GM12864 (cell line): Measurements from ENCODE around the gene IL9.

ENCODE experiments used
- DNase-seq: peaks from one replicate; pipeline ENCODE4 v3.0.0-alpha.2; 2011; ENCODE audit warnings: low read depth
- H3K4me3 ChIP-seq: 2 replicates; pipeline ENCODE4 v1.5.1; 2011; ENCODE audit warnings: mild to moderate bottlenecking, low read depth, low read length, control low read depth
- TF ChIP-seq, protein P1 (sequence below): IDR thresholded peaks from 2 replicates; pipeline ENCODE4 v1.5.1; 2011; ENCODE audit warnings: low read depth, mild to moderate bottlenecking, moderate library complexity, low read length, control low read depth, inconsistent platforms; ENCODE audit errors: missing control alignments

Gene IL9

GRCh38 chr5:135886136-135886535 lies 9.5 kb downstream of the IL9 start:
- H3K4me3 ChIP-seq = no peak overlapping the region
- TF ChIP-seq, protein P1, sequence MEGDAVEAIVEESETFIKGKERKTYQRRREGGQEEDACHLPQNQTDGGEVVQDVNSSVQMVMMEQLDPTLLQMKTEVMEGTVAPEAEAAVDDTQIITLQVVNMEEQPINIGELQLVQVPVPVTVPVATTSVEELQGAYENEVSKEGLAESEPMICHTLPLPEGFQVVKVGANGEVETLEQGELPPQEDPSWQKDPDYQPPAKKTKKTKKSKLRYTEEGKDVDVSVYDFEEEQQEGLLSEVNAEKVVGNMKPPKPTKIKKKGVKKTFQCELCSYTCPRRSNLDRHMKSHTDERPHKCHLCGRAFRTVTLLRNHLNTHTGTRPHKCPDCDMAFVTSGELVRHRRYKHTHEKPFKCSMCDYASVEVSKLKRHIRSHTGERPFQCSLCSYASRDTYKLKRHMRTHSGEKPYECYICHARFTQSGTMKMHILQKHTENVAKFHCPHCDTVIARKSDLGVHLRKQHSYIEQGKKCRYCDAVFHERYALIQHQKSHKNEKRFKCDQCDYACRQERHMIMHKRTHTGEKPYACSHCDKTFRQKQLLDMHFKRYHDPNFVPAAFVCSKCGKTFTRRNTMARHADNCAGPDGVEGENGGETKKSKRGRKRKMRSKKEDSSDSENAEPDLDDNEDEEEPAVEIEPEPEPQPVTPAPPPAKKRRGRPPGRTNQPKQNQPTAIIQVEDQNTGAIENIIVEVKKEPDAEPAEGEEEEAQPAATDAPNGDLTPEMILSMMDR = no peak
- DNase-seq = no peak

DNA sequence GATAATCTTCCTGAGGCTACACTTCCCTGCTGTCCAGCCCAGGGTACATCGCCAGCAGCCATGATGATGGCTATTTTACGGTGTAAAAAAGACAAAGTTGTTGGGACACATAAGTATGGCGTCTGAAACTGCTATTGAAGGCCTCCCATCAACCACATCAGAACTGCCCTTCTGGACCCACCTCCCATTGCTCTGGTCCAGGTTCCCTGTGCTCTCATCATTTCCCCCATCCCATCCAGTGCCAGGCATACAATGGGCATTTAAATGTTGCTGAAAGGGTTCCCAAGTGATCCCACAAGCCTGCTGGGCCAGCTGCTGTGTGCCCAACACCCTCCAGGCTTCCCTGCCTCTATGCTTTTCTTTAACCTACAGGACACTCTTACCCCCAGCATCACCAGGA lies 10.6 kb downstream of the IL9 start:
- TF ChIP-seq, protein P1 = no peak
- no peak overlapping the region for H3K4me3 ChIP-seq
- no peak for DNase-seq

GRCh38 chr5:135883441-135883840 lies 12.2 kb downstream of the IL9 start:
- TF ChIP-seq, protein P1 = peak; percentile 49
- DNase-seq = no peak

GRCh38 chr5:135883026-135883425 lies 12.6 kb downstream of the IL9 start:
- H3K4me3 ChIP-seq = no peak overlapping the region
- DNase-seq = no peak
- TF ChIP-seq, protein P1 = no peak

More at GRCh38 chr5:135883441-135883840, 12.2 kb downstream of the IL9 start:
- no peak overlapping the region for H3K4me3 ChIP-seq

DNA sequence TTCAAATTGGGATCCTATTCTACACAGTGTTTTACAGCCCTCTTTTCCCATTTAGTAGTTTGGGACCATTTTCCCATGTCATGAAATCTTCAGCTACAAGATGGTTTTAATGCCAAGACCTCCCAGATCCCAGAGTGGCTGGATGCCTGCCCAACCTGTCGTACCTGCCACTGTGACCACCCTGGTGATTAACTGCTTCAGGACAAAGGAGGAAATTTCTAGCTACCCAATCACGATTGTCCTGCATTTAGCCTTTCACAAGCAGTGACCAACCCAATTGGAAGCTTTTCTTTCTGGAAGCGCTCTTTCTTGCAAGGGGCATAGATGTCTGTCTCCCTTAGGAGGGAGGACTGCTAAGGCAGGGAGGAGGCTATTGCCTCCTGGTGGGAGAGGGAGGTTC lies 13.8 kb downstream of the IL9 start:
- no peak overlapping the region for H3K4me3 ChIP-seq
- TF ChIP-seq, protein P1 = no peak
- DNase-seq = no peak

- TF ChIP-seq, protein P1 = no peak
- H3K4me3 ChIP-seq = no peak overlapping the region
- no peak for DNase-seq
These were observed 14.4 kb downstream of the IL9 start for GRCh38 chr5:135881244-135881643.

DNA sequence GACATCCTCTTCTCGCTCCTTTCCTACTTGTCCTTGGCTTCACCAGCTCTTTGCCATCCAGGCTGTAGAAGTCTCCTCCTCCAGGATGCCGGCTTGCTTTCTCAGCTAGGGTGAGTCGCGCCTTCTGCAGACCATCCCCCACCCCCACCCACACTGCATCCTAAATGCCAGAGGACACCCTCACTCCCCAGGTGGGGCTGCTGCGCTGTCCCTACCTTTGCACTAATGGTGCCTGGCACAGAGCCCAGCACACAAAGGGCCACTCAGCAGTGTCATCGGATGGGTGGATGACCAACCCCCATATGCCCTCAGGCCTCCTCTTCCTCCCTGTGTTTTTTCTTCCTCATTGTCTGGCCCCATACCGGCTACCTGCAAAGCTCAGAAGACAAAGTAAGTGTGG lies 14.8 kb downstream of the IL9 start:
- H3K4me3 ChIP-seq = no peak overlapping the region
- DNase-seq = no peak

More for the DNA sequence above, 14.8 kb downstream of the IL9 start:
- TF ChIP-seq, protein P1 = no peak
